Ishikawa (cell line): ENCODE results near the gene AGO1.

Experiments used
- CEBPB ChIP-seq: IDR thresholded peaks from 2 replicates; pipeline ENCODE4 v1.6.1; 2012
- CREB1 ChIP-seq: IDR thresholded peaks from 2 replicates; pipeline ENCODE4 v1.6.1; 2012; ENCODE audit warnings: low read depth
- EGR1 ChIP-seq: IDR thresholded peaks from 2 replicates; pipeline ENCODE4 v1.6.1; 2012
- EP300 ChIP-seq: IDR thresholded peaks from 2 replicates; pipeline ENCODE4 v1.6.1; 2012; ENCODE audit warnings: borderline replicate concordance
- FOXM1 ChIP-seq: IDR thresholded peaks from 2 replicates; pipeline ENCODE4 v1.6.1; 2012; ENCODE audit warnings: low read depth, borderline replicate concordance
- NFIC ChIP-seq: IDR thresholded peaks from 2 replicates; pipeline ENCODE4 v1.6.1; 2012
- RAD21 ChIP-seq: IDR thresholded peaks from 2 replicates; pipeline ENCODE4 v1.6.1; 2012; ENCODE audit warnings: low read depth
- REST ChIP-seq: IDR thresholded peaks from 2 replicates; pipeline ENCODE4 v1.6.1; 2012; ENCODE audit warnings: low read depth, mild to moderate bottlenecking
- TAF1 ChIP-seq: IDR thresholded peaks from 2 replicates; pipeline ENCODE4 v1.6.1; 2012; ENCODE audit warnings: low read depth, mild to moderate bottlenecking
- TCF12 ChIP-seq: IDR thresholded peaks from 2 replicates; pipeline ENCODE4 v1.6.1; 2012; ENCODE audit warnings: low read depth
- TEAD4 ChIP-seq: IDR thresholded peaks from 2 replicates; pipeline ENCODE4 v1.6.1; 2012
- USF1 ChIP-seq: IDR thresholded peaks from 2 replicates; pipeline ENCODE4 v1.6.1; 2012
- YY1 ChIP-seq: IDR thresholded peaks from 2 replicates; pipeline ENCODE4 v1.6.1; 2012; ENCODE audit warnings: low read depth
- ZBTB7A ChIP-seq: IDR thresholded peaks from 2 replicates; pipeline ENCODE4 v1.6.1; 2012; ENCODE audit warnings: low read depth
- TF ChIP-seq, protein P1 (sequence below): IDR thresholded peaks from 2 replicates; pipeline ENCODE4 v1.6.1; 2012

The AGO1 gene

DNA sequence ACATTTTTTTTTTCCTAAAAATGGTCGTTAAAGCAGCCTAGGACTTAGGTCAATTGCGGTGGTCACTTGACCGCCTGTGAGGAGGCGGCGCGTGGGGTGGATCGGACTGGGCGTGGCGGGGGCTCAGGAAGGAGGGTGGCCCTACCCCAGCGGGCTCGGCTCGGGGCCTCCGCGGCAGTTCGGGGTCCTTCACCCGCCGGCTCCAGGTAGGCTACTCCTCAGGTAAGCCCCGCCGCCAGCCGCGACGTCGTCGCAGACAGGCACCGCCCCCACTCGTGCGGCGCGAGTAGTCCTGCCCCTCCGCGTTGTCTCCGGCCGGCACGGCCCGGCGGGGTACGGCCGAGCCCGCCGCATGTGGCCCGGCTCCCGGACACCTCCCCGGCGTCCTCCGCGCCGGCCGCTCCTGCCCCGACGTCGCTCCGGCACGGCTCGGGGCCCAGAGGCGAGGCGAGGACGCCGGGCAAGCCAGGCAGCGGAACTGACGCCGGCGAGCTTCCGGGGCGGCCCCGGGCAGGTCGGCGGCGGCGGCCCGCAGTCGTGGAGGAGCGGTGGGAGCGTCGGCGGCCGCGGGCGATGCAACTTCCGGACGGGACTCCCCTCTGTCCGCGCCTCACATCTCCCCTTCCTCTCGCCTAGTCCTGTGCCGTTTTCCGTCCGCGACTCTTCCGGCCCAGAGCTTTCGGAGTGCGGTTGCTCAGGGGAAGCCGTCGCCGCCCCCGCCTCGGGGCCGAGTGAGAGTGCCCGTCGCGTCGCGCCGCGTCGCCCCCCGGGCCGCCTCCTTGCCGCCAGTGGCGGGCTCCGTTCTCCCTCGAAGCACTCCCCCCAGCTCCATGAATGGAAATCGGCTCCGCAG, 47.8 kb downstream of the AGO1 start, which contains the start of gene AGO3:
Gene AGO3, plus strand, starts transcription at position 513 of the 853 bp plus-strand sequence. Its CDS starts 322 bp downstream, at position 835.
- TF ChIP-seq USF1 (peak; percentile 45), CEBPB (no peak), TEAD4 (no peak), RAD21 (no peak), REST (no peak; the same call in 1 of the 2 replicates), TAF1 (peak; percentile 75; the same call in 1 of the 2 replicates), NFIC (no peak; the same call in 1 of the 2 replicates), EGR1 (peak; percentile 76), TCF12 (0 out of 2 replicates have a peak, but pooled peaks have one; percentile 9), YY1 (peak; percentile 34; the same call in 1 of the 2 replicates), FOXM1 (no peak), CREB1 (no peak), ZBTB7A (peak; percentile 35; the same call in 1 of the 2 replicates), EP300 (no peak)
- TF ChIP-seq, protein P1, sequence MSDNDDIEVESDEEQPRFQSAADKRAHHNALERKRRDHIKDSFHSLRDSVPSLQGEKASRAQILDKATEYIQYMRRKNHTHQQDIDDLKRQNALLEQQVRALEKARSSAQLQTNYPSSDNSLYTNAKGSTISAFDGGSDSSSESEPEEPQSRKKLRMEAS, result peak; percentile 70; the same call in 1 of the 2 replicates

DNA sequence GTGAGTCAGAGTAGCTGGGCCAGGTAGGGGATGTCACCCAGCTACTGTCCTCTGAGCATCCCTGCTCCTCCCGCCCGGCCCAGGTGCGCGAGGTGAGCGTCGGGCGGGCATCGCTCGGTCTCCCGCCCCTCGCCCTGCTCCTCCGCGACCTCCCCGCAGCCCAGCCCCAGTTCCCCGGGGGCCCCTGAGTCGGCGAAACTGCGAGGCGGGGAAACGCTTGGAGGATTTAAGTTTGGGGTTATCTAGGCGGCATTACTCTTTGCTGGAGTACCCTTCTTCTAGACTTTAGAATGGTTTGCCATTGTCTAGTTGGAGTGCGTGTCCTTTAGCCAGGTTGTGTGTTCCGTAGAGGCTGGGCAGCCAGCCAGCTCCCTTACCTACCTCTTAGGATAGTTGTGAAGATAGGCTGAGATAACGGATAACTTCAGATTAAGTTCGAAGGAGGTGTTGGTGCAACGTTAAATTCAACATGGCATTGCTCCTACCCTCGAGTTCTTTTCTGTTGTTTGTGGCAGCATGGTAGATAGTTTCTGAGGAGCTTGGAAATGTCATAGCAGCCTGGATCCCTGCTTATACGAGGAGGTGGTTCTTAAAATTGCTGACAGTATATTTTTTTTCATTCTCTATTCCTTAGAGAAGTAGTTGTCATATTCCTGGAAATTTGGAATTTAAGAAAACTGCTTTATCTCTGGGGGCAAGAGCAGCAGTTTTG, 48.6 kb downstream of the AGO1 start:
- TF ChIP-seq EP300 (no peak), NFIC (no peak), TCF12 (no peak), CREB1 (no peak), TEAD4 (no peak), CEBPB (no peak), USF1 (no peak), ZBTB7A (no peak), TAF1 (no peak)

GRCh38 chr1:35932158-35932636, 49.2 kb downstream of the AGO1 start:
- TF ChIP-seq TAF1 (no peak), YY1 (no peak), CREB1 (no peak), FOXM1 (no peak)

DNA sequence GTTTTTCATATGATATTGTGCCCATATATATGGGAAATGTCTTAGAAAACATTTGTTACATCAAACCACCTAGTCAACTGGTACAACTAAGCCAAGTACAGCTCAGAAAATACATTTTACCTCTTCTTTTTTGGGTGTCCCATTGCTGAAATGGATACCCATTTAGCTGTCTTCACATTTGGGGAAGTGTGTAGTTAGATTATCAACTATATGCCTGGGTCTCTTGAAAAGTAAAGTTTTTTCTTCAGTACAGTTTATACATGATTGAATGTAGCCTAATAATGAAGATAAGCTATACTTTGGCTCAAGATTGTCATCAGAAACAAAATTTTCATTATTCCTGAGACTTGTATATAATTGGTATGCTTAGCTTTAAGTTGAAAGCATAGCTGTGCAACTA, 49.9 kb downstream of the AGO1 start:
- no peak for TF ChIP-seq EP300
- no peak for TF ChIP-seq FOXM1
- TF ChIP-seq YY1, result no peak
- no peak for TF ChIP-seq CREB1
- TF ChIP-seq NFIC, result no peak
- TF ChIP-seq REST, result no peak
- no peak for TF ChIP-seq CEBPB
- TF ChIP-seq TCF12, result no peak
- TF ChIP-seq TAF1, result no peak
- no peak for TF ChIP-seq TEAD4
- TF ChIP-seq, protein P1, result no peak
- no peak for TF ChIP-seq USF1
- TF ChIP-seq EGR1, result no peak
- no peak for TF ChIP-seq ZBTB7A
- TF ChIP-seq RAD21, result no peak
